B cell (primary cell): Measurements from ENCODE around the gene CFD. TPM values are rescaled to one million over a fixed set of nuclear protein-coding genes. Genes with fewer than 3 reads are reported as not detected.

Experiments used
- ATAC-seq: fragments of 200-7000 bp; cut with Tn5 transposase; one replicate; pipeline ENCODE4 v1.10.0; 2021; ENCODE audit warnings: low read depth, mild to moderate bottlenecking, moderate number of reproducible peaks, moderate library complexity
- CTCF ChIA-PET: fragments of 350-600 bp; sonication (Branson Sonifier 250); formaldehyde crosslinking; loops from one replicate; lab custom pipeline; 2021; ENCODE audit warnings: antibody characterized with exemption, inconsistent platforms; lab: Charles Lee
- POLR2A ChIA-PET: fragments of 350-600 bp; sonication (Branson Sonifier 250); formaldehyde crosslinking; loops from one replicate; lab custom pipeline; 2021; ENCODE audit warnings: antibody characterized with exemption; lab: Charles Lee
- DNase-seq: peaks from one replicate; pipeline ENCODE4 v3.0.0; 2013
- H2AFZ ChIP-seq: 2 replicates; pipeline ENCODE4 v1.6.1; 2012; ENCODE audit warnings: mild to moderate bottlenecking, low read depth, low read length; ENCODE audit not compliant: insufficient read depth, poor library complexity, severe bottlenecking
- H3K27ac ChIP-seq, 2 donors: 1 replicate in 1 of 2; 2 replicates in 1 of 2; pipeline ENCODE4 v1.5.1; 2012 to 2013; ENCODE audit warnings: low read length in 2 of 2, mild to moderate bottlenecking in 2 of 2, moderate library complexity in 1 of 2
- H3K27me3 ChIP-seq, 4 experiments: fragments of 200-600 bp in 1 of 4; sonication (generic) in 1 of 4; replicated peaks in 1 of 4; 1 replicate in 2 of 4; 2 replicates in 2 of 4; pipeline versions ENCODE4 v1.6.1 to v1.7.0; 2013 to 2016; ENCODE audit warnings: low read length in 3 of 4, mild to moderate bottlenecking in 2 of 4, mixed read lengths in 1 of 4, moderate library complexity in 1 of 4; ENCODE audit not compliant: insufficient read depth in 4 of 4, control insufficient read depth in 3 of 4; ENCODE audit errors: control extremely low read depth in 1 of 4
- H3K36me3 ChIP-seq, 2 experiments: replicated peaks in 1 of 2; 1 replicate in 1 of 2; 2 replicates in 1 of 2; pipeline versions ENCODE4 v1.6.1 to v1.7.1; 2013; ENCODE audit warnings: low read length in 1 of 2; ENCODE audit not compliant: insufficient read depth in 2 of 2, control insufficient read depth in 1 of 2; ENCODE audit errors: control extremely low read depth in 1 of 2, extremely low read depth in 1 of 2
- H3K4me1 ChIP-seq, 2 donors: fragments of 200-600 bp in 1 of 2; sonication (generic) in 1 of 2; 1 replicate in 1 of 2; 2 replicates in 1 of 2; pipeline versions ENCODE4 v1.5.1 to v1.6.1; 2013 to 2017; ENCODE audit warnings: low read length in 2 of 2; ENCODE audit not compliant: control insufficient read depth in 2 of 2, insufficient read depth in 2 of 2
- H3K4me2 ChIP-seq: replicated peaks from 2 replicates; pipeline ENCODE3; 2012; ENCODE audit warnings: mild to moderate bottlenecking, low read depth, low read length; ENCODE audit not compliant: poor library complexity, severe bottlenecking
- H3K4me3 ChIP-seq, 5 experiments: fragments of 200-600 bp in 1 of 5; sonication (generic) in 1 of 5; 1 replicate in 3 of 5; 2 replicates in 2 of 5; pipeline versions ENCODE4 v1.5.1 to v1.7.0; 2011 to 2016; ENCODE audit warnings: low read length in 4 of 5, mild to moderate bottlenecking in 4 of 5, low read depth in 2 of 5, control low read depth in 1 of 5, moderate library complexity in 1 of 5; ENCODE audit not compliant: insufficient read depth in 1 of 5; ENCODE audit errors: control extremely low read depth in 1 of 5, extremely low read depth in 1 of 5
- H3K79me2 ChIP-seq: fragments of 200-600 bp; sonication (generic); one replicate; pipeline ENCODE4 v1.6.0; 2016; ENCODE audit warnings: low read length; ENCODE audit not compliant: control insufficient read depth, insufficient read depth
- H3K9ac ChIP-seq: fragments of 200-600 bp; sonication (generic); 2 replicates; pipeline ENCODE4 v1.6.1; 2017; ENCODE audit warnings: mild to moderate bottlenecking, low read length, moderate library complexity
- H3K9me3 ChIP-seq, 3 donors: one replicate each; pipeline versions ENCODE4 v1.6.1 to v1.7.1; 2013; ENCODE audit warnings: low read length in 2 of 3; ENCODE audit not compliant: control insufficient read depth in 2 of 3, insufficient read depth in 1 of 3; ENCODE audit errors: control extremely low read depth in 1 of 3
- H4K20me1 ChIP-seq: 2 replicates; pipeline ENCODE4 v1.6.0; 2012; ENCODE audit warnings: mild to moderate bottlenecking, low read length; ENCODE audit not compliant: insufficient read depth, control insufficient read depth, poor library complexity, severe bottlenecking
- H3K27ac Mint-ChIP-seq: one replicate; pipeline ENCODE4 v1.8.0; 2021; ENCODE audit warnings: mixed read lengths
- H3K27me3 Mint-ChIP-seq: one replicate; pipeline ENCODE4 v1.8.0; 2021; ENCODE audit warnings: mixed read lengths
- H3K4me1 Mint-ChIP-seq: one replicate; pipeline ENCODE4 v1.8.0; 2021; ENCODE audit warnings: mixed read lengths
- H3K4me3 Mint-ChIP-seq: one replicate; pipeline ENCODE4 v1.8.0; 2021; ENCODE audit warnings: mixed read lengths
- H3K9me3 Mint-ChIP-seq: one replicate; pipeline ENCODE4 v1.8.0; 2022; ENCODE audit warnings: mixed read lengths; ENCODE audit not compliant: insufficient read depth
- EZH2 ChIP-seq: IDR thresholded peaks from 2 replicates; pipeline ENCODE4 v1.6.1; 2012; ENCODE audit warnings: borderline replicate concordance, low read depth, mild to moderate bottlenecking, moderate library complexity, low read length; ENCODE audit not compliant: insufficient read depth, poor library complexity, severe bottlenecking
- whole genome bisulfite sequencing: methylation state at CpG from one replicate; pipeline ENCODE4 v1.1.5; 2013; ENCODE audit warnings: missing lambda C conversion rate; ENCODE audit not compliant: insufficient coverage; 5-methylcytosine and 5-hydroxymethylcytosine counted together
- intact Hi-C: fragments of 100-400 bp; cut with micrococcal nuclease; formaldehyde crosslinking; loops from one replicate; pipeline ENCODE4 v1.10.0; 2022
- polyA plus RNA-seq: library from polyadenylated mRNA; depleted of rRNA; stranded (reverse); fragments of >200 nt; gene quantifications from 2 replicates; pipeline ENCODE4 v1.2.3, GENCODE V29; 2012
- total RNA-seq, 2 donors: library from RNA; stranded (reverse); fragments of 120-200 nt in 1 of 2; gene quantifications; 1 replicate in 1 of 2; 2 replicates in 1 of 2; pipeline versions ENCODE4 v1.2.3 to v1.2.4, GENCODE V29; 2013 to 2022
- TF ChIP-seq, protein P1 (sequence below): fragments of 200-600 bp; IDR thresholded peaks from one replicate; pipeline ENCODE4 v1.8.0; 2022; ENCODE audit warnings: antibody characterized with exemption, mild to moderate bottlenecking

CFD gene
- total and polyA plus RNA-seq, 2 donors (not counting 1 experiment from before 2014, with no cell fraction given), result 0.79 to 6.6 TPM

DNA sequence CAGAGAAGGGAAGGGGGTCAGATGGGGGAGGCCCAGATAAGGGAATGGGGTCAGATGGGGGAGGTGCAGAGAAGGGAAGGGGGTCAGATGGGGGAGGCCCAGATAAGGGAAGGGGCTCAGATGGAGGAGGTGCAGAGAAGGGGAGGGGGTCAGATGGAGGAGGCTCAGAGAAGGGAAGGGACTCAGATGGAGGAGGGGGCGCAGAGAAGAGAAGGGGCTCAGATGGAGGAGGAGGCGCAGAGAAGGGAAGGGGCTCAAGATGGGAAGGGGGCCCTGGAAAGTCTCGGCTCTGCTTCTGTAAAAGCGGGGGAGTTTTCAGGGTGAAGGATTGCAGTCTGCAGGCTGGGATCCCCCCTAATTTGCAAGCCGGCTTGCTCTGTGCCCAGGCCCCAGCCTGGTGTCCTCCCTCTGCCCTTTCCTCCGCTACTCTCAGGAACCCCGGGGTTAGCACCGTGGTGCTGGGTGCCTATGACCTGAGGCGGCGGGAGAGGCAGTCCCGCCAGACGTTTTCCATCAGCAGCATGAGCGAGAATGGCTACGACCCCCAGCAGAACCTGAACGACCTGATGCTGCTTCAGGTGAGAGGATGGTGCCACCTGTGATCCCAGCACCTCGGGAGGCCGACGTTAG, 30.2 kb upstream of the CFD start:
- DNase-seq, result no peak
- WGBS, result 83% methylated on average over 18 of the region's 18 CpGs
- no peaks in the 10 kb centered on the region for H3K4me1 ChIP-seq
- peaks cover 0 to 6% (median 0%) of the 10 kb centered on the region in 3 donors for H3K9me3 ChIP-seq
- peaks cover 0 to 34% (median 5%) of the 10 kb centered on the region in 4 experiments for H3K27me3 ChIP-seq
- Mint-ChIP-seq H3K4me3 (no peak overlapping the region), H3K9me3 (no peaks in the 10 kb centered on the region), H3K27me3 (peaks cover 8% of the 10 kb centered on the region), H3K4me1 (no peaks in the 10 kb centered on the region), H3K27ac (no peak overlapping the region)
- ATAC-seq, result no peak
- TF ChIP-seq, protein P1, sequence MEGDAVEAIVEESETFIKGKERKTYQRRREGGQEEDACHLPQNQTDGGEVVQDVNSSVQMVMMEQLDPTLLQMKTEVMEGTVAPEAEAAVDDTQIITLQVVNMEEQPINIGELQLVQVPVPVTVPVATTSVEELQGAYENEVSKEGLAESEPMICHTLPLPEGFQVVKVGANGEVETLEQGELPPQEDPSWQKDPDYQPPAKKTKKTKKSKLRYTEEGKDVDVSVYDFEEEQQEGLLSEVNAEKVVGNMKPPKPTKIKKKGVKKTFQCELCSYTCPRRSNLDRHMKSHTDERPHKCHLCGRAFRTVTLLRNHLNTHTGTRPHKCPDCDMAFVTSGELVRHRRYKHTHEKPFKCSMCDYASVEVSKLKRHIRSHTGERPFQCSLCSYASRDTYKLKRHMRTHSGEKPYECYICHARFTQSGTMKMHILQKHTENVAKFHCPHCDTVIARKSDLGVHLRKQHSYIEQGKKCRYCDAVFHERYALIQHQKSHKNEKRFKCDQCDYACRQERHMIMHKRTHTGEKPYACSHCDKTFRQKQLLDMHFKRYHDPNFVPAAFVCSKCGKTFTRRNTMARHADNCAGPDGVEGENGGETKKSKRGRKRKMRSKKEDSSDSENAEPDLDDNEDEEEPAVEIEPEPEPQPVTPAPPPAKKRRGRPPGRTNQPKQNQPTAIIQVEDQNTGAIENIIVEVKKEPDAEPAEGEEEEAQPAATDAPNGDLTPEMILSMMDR, result no peak
- TF ChIP-seq EZH2, result no peak
- ChIA-PET POLR2A (no interaction called here), CTCF (no interaction called here)
- intact Hi-C loops, result no loop called here
- H3K4me2 ChIP-seq, result no peak overlapping the region
- no peak overlapping the region for H3K4me3 ChIP-seq
- H4K20me1 ChIP-seq, result no peaks in the 10 kb centered on the region
- no peaks in the 10 kb centered on the region for H3K79me2 ChIP-seq
- H3K36me3 ChIP-seq, result no peaks in the 10 kb centered on the region
- no peak overlapping the region for H2AFZ ChIP-seq
- no peak overlapping the region for H3K27ac ChIP-seq
- H3K9ac ChIP-seq, result no peak overlapping the region
